Right renal pelvis (tissue), 4 donors: ENCODE results near the gene SLC11A1. TPM values are rescaled to one million over a fixed set of nuclear protein-coding genes. Genes with fewer than 3 reads are reported as not detected.

Experiments
- DNase-seq, 4 donors: peaks; one replicate each; pipeline ENCODE4 v3.0.0-alpha.2; 2013; ENCODE audit warnings: low read depth in 4 of 4, low spot score in 3 of 4, missing footprints in 1 of 4
- polyA plus RNA-seq, 4 donors: library from polyadenylated mRNA; unstranded; fragments of 120-200 nt; gene quantifications; one replicate each; pipeline ENCODE4 v1.2.1, GENCODE V29; 2013; ENCODE audit not compliant: insufficient read length in 4 of 4

The SLC11A1 gene
- polyA plus RNA-seq, 4 donors, result 0.57 to 1.1 (median 0.69) TPM

GRCh38 chr2:218392891-218393462 is 10.9 kb downstream of the SLC11A1 start:
- no peak for DNase-seq

- DNase-seq, result no peak
Measured at GRCh38 chr2:218393750-218394290, 11.7 kb downstream of the SLC11A1 start.

GRCh38 chr2:218394298-218395089 is 12.4 kb downstream of the SLC11A1 start:
- DNase-seq, result no peak

GRCh38 chr2:218395090-218395444 is 13.0 kb downstream of the SLC11A1 start:
- DNase-seq, result no peak

GRCh38 chr2:218395456-218395825 is 13.4 kb downstream of the SLC11A1 start:
- no peak for DNase-seq

GRCh38 chr2:218395826-218396687 is 14.0 kb downstream of the SLC11A1 start:
- peak; percentile 91 to 95 (median 94) for DNase-seq

GRCh38 chr2:218396688-218397462 is 14.8 kb downstream of the SLC11A1 start:
- no peak for DNase-seq

GRCh38 chr2:218397463-218397819 is 15.4 kb downstream of the SLC11A1 start:
- DNase-seq, result no peak

GRCh38 chr2:218397820-218398436 is 15.9 kb downstream of the SLC11A1 start:
- DNase-seq, result no peak

GRCh38 chr2:218398437-218399390 is 16.6 kb downstream of the SLC11A1 start:
- DNase-seq, result no peak

- peak; percentile 90 to 98 (median 96) for DNase-seq
Measured at GRCh38 chr2:218399391-218400166, 17.5 kb downstream of the SLC11A1 start, which contains the start of gene CTDSP1. CTDSP1 (plus strand) TSS chr2:218399868; CDS start chr2:218400091, 223 bp downstream.

GRCh38 chr2:218400167-218400929 is 18.3 kb downstream of the SLC11A1 start:
- no peak for DNase-seq

GRCh38 chr2:218400930-218401881 is 19.1 kb downstream of the SLC11A1 start:
- no peak for DNase-seq

GRCh38 chr2:218401890-218402289 is 19.8 kb downstream of the SLC11A1 start:
- DNase-seq, result no peak

- no peak for DNase-seq
Measured at GRCh38 chr2:218402491-218402901, 20.4 kb downstream of the SLC11A1 start.

GRCh38 chr2:218402911-218403411 is 20.9 kb downstream of the SLC11A1 start:
- no peak for DNase-seq
